H9 (cell line): ENCODE results near the gene SMYD4. TPM values are rescaled to one million over a fixed set of nuclear protein-coding genes. Genes with fewer than 3 reads are reported as not detected.

Experiments
- DNase-seq: peaks from one replicate; pipeline ENCODE4 v3.0.0-alpha.2; 2017
- H2AFZ ChIP-seq: one replicate; pipeline ENCODE4 v1.6.1; 2013; ENCODE audit warnings: mild to moderate bottlenecking, low read length, control low read depth, moderate library complexity
- H2AK5ac ChIP-seq: 2 replicates; pipeline ENCODE4 v1.6.1; 2013; ENCODE audit warnings: low read length, control low read depth, mixed read lengths; ENCODE audit not compliant: insufficient read length
- H2BK120ac ChIP-seq: one replicate; pipeline ENCODE4 v1.6.1; 2013; ENCODE audit warnings: low read depth, mild to moderate bottlenecking, low read length, control low read depth, inconsistent platforms; ENCODE audit not compliant: poor library complexity, severe bottlenecking
- H2BK12ac ChIP-seq: 2 replicates; pipeline ENCODE4 v1.6.1; 2013; ENCODE audit warnings: low read length, control low read depth, mixed read lengths, low read depth; ENCODE audit not compliant: insufficient read length
- H2BK15ac ChIP-seq: 2 replicates; pipeline ENCODE4 v1.6.1; 2013; ENCODE audit warnings: low read depth, low read length, control low read depth
- H2BK20ac ChIP-seq: one replicate; pipeline ENCODE4 v1.6.1; 2013; ENCODE audit warnings: low read depth, mild to moderate bottlenecking, low read length, control low read depth, inconsistent platforms; ENCODE audit not compliant: poor library complexity, severe bottlenecking
- H2BK5ac ChIP-seq: 2 replicates; pipeline ENCODE4 v1.6.1; 2013; ENCODE audit warnings: low read length, control low read depth, mixed read lengths; ENCODE audit not compliant: insufficient read length
- H3K14ac ChIP-seq: 2 replicates; pipeline ENCODE4 v1.6.1; 2013; ENCODE audit warnings: low read length, control low read depth; ENCODE audit not compliant: insufficient read depth
- H3K18ac ChIP-seq: 2 replicates; pipeline ENCODE4 v1.6.1; 2013; ENCODE audit warnings: low read depth, mild to moderate bottlenecking, mixed read lengths, low read length, control low read depth; ENCODE audit not compliant: insufficient read length
- H3K23ac ChIP-seq: 2 replicates; pipeline ENCODE4 v1.6.1; 2013; ENCODE audit warnings: low read length, control low read depth, mixed read lengths, low read depth; ENCODE audit not compliant: insufficient read length
- H3K23me2 ChIP-seq: 2 replicates; pipeline ENCODE4 v1.6.1; 2013; ENCODE audit warnings: low read depth, mild to moderate bottlenecking, mixed read lengths, low read length, control low read depth; ENCODE audit not compliant: insufficient read length, poor library complexity, severe bottlenecking
- H3K27ac ChIP-seq: 2 replicates; pipeline ENCODE4 v1.5.1; 2013; ENCODE audit warnings: low read length, control low read depth, mixed read lengths, low read depth; ENCODE audit not compliant: insufficient read length
- H3K27me3 ChIP-seq: 2 replicates; pipeline ENCODE4 v1.6.1; 2013; ENCODE audit warnings: low read length, control low read depth, inconsistent platforms; ENCODE audit not compliant: insufficient read depth
- H3K4ac ChIP-seq: 2 replicates; pipeline ENCODE4 v1.6.1; 2013; ENCODE audit warnings: low read depth, mild to moderate bottlenecking, control low read depth, inconsistent platforms, low read length, moderate library complexity
- H3K4me1 ChIP-seq: 2 replicates; pipeline ENCODE4 v1.6.1; 2013; ENCODE audit warnings: low read length, control low read depth, inconsistent platforms; ENCODE audit not compliant: insufficient read depth
- H3K4me2 ChIP-seq: 2 replicates; pipeline ENCODE4 v1.6.1; 2013; ENCODE audit warnings: low read length, control low read depth, mixed read lengths; ENCODE audit not compliant: insufficient read length, insufficient read depth
- H3K56ac ChIP-seq: 2 replicates; pipeline ENCODE4 v1.6.1; 2013; ENCODE audit warnings: low read depth, mild to moderate bottlenecking, mixed read lengths, low read length, control low read depth; ENCODE audit not compliant: insufficient read length
- H3K79me1 ChIP-seq: 2 replicates; pipeline ENCODE4 v1.6.1; 2013; ENCODE audit warnings: low read depth, mild to moderate bottlenecking, moderate library complexity, low read length, control low read depth, inconsistent platforms; ENCODE audit not compliant: insufficient read depth, poor library complexity, severe bottlenecking
- H3K79me2 ChIP-seq: 2 replicates; pipeline ENCODE4 v1.6.1; 2013; ENCODE audit warnings: low read length, control low read depth, inconsistent platforms; ENCODE audit not compliant: insufficient read depth
- H3K9ac ChIP-seq: 2 replicates; pipeline ENCODE4 v1.6.1; 2013; ENCODE audit warnings: low read length, control low read depth, mixed read lengths; ENCODE audit not compliant: insufficient read length; ENCODE audit errors: extremely low read depth
- H3K9me3 ChIP-seq: one replicate; pipeline ENCODE4 v1.6.1; 2013; ENCODE audit warnings: low read depth, low read length, inconsistent platforms; ENCODE audit not compliant: control insufficient read depth
- H3T11ph ChIP-seq: one replicate; pipeline ENCODE4 v1.6.1; 2013; ENCODE audit warnings: mild to moderate bottlenecking, low read length, control low read depth, inconsistent platforms
- H4K20me1 ChIP-seq: one replicate; pipeline ENCODE4 v1.6.1; 2013; ENCODE audit not compliant: control insufficient read depth, insufficient read length, insufficient read depth
- H4K5ac ChIP-seq: 2 replicates; pipeline ENCODE4 v1.6.1; 2013; ENCODE audit warnings: low read depth, mild to moderate bottlenecking, mixed read lengths, low read length, control low read depth; ENCODE audit not compliant: insufficient read length
- H4K8ac ChIP-seq: replicated peaks from 2 replicates; pipeline ENCODE4 v1.6.1; 2013; ENCODE audit warnings: low read length, control low read depth, mixed read lengths, low read depth; ENCODE audit not compliant: insufficient read length
- H4K91ac ChIP-seq: 2 replicates; pipeline ENCODE4 v1.6.1; 2013; ENCODE audit warnings: low read depth, mild to moderate bottlenecking, moderate library complexity, mixed read lengths, low read length, control low read depth; ENCODE audit not compliant: insufficient read length
- H3K27ac Mint-ChIP-seq, 3 experiments: 2 replicates in 2 of 3; 3 replicates in 1 of 3; pipeline ENCODE4 v1.8.0; 2020 to 2021; ENCODE audit warnings: mixed read lengths in 3 of 3, mild to moderate bottlenecking in 1 of 3, moderate library complexity in 1 of 3
- H3K27me3 Mint-ChIP-seq: 2 replicates; pipeline ENCODE4 v1.8.0; 2021; ENCODE audit warnings: low read depth, mild to moderate bottlenecking, moderate library complexity, mixed read lengths
- H3K36me3 Mint-ChIP-seq, 3 experiments: 2 replicates in 2 of 3; 3 replicates in 1 of 3; pipeline ENCODE4 v1.8.0; 2020 to 2021; ENCODE audit warnings: low read depth in 3 of 3, mixed read lengths in 3 of 3; ENCODE audit not compliant: insufficient read depth in 1 of 3
- H3K4me1 Mint-ChIP-seq, 2 experiments: 2 replicates each; pipeline ENCODE4 v1.8.0; 2020; ENCODE audit warnings: mixed read lengths in 2 of 2
- H3K4me3 Mint-ChIP-seq, 2 experiments: 2 replicates in 1 of 2; 3 replicates in 1 of 2; pipeline ENCODE4 v1.8.0; 2020 to 2021; ENCODE audit warnings: mild to moderate bottlenecking in 2 of 2, mixed read lengths in 2 of 2, moderate library complexity in 1 of 2
- H3K9me3 Mint-ChIP-seq, 2 experiments: 2 replicates in 1 of 2; 3 replicates in 1 of 2; pipeline ENCODE4 v1.8.0; 2020; ENCODE audit warnings: mild to moderate bottlenecking in 2 of 2, mixed read lengths in 2 of 2, moderate library complexity in 1 of 2
- CTCF ChIP-seq: fragments of 200-600 bp; sonication (generic); conservative IDR thresholded peaks from 3 replicates; pipeline ENCODE4 v1.8.0; 2021; ENCODE audit warnings: antibody characterized with exemption, mild to moderate bottlenecking
- WGBS: extraction: QIAGEN DNeasy Blood & Tissue Kit; methylation state at CpG from one replicate; pipeline ENCODE4 v1.1.7; 2013; ENCODE audit warnings: missing lambda C conversion rate, low lambda C conversion rate, mixed read lengths; ENCODE audit not compliant: insufficient read length; ENCODE audit errors: extremely low coverage; 5-methylcytosine and 5-hydroxymethylcytosine counted together
- total RNA-seq: library from RNA; stranded (reverse); gene quantifications from 2 replicates; pipeline ENCODE4 v1.2.1, GENCODE V29; 2021

SMYD4 gene
- total RNA-seq, 1 experiment from 2014 or later: 28.8 TPM

- H3K36me3 Mint-ChIP-seq: no peaks in the 10 kb centered on the region
- no peak overlapping the region for H2BK15ac ChIP-seq
- no peak overlapping the region for H2BK12ac ChIP-seq
- no peak overlapping the region for H3K4me2 ChIP-seq
- TF ChIP-seq CTCF: no peak
- no peak overlapping the region for H2AFZ ChIP-seq
- no peak overlapping the region for H3K27ac Mint-ChIP-seq
- no peak overlapping the region for H3K56ac ChIP-seq
- H2AK5ac ChIP-seq: no peak overlapping the region
- H3K23me2 ChIP-seq: no peaks in the 10 kb centered on the region
- H2BK120ac ChIP-seq: no peak overlapping the region
- no peak overlapping the region for H2BK20ac ChIP-seq
- no CpG with 5 or more reads among the region's 25 CpGs for WGBS
- no peaks in the 10 kb centered on the region for H3K4me1 ChIP-seq
- no peak overlapping the region for H3K4me3 Mint-ChIP-seq
- no peaks in the 10 kb centered on the region for H3K9me3 ChIP-seq
- no peak overlapping the region for H4K5ac ChIP-seq
- H2BK5ac ChIP-seq: no peak overlapping the region
- peaks cover 23 to 28% of the 10 kb centered on the region in 2 experiments for H3K4me1 Mint-ChIP-seq
- no peak overlapping the region for H3K4ac ChIP-seq
- H3K79me2 ChIP-seq: no peaks in the 10 kb centered on the region
- no peak overlapping the region for H3K27ac ChIP-seq
- H4K91ac ChIP-seq: no peak overlapping the region
- no peak overlapping the region for H3T11ph ChIP-seq
- no peak overlapping the region for H3K23ac ChIP-seq
- no peak overlapping the region for H3K9ac ChIP-seq
- H3K79me1 ChIP-seq: no peaks in the 10 kb centered on the region
- H4K20me1 ChIP-seq: no peaks in the 10 kb centered on the region
- H3K9me3 Mint-ChIP-seq: no peaks in the 10 kb centered on the region
- no peak overlapping the region for H3K18ac ChIP-seq
- no peak for DNase-seq
- H3K27me3 Mint-ChIP-seq: no peaks in the 10 kb centered on the region; the same call in none of the 2 replicates
- no peaks in the 10 kb centered on the region for H3K27me3 ChIP-seq
- H4K8ac ChIP-seq: no peak overlapping the region
- H3K14ac ChIP-seq: no peak overlapping the region; the same call in 1 of the 2 replicates
Observed at GRCh38 chr17:1754430-1755112, 75.1 kb downstream of the SMYD4 start.
